IgD-negative memory B cell (primary cell): ENCODE data around the gene C3orf20. TPM values are rescaled to one million over a fixed set of nuclear protein-coding genes. Genes with fewer than 3 reads are reported as not detected.

Experiments
- H3K27ac Mint-ChIP-seq, 3 donors: one replicate each; pipeline ENCODE4 v1.8.0; 2020 to 2022; ENCODE audit warnings: mild to moderate bottlenecking in 3 of 3, mixed read lengths in 3 of 3, moderate library complexity in 1 of 3
- H3K27me3 Mint-ChIP-seq: one replicate; pipeline ENCODE4 v1.8.0; 2021; ENCODE audit warnings: mixed read lengths
- H3K36me3 Mint-ChIP-seq: one replicate; pipeline ENCODE4 v1.8.0; 2020; ENCODE audit warnings: mild to moderate bottlenecking, mixed read lengths
- H3K4me1 Mint-ChIP-seq, 3 donors: one replicate each; pipeline ENCODE4 v1.8.0; 2020 to 2022; ENCODE audit warnings: mixed read lengths in 3 of 3, mild to moderate bottlenecking in 1 of 3
- H3K4me3 Mint-ChIP-seq, 4 donors: one replicate each; pipeline ENCODE4 v1.8.0; 2020 to 2022; ENCODE audit warnings: mild to moderate bottlenecking in 4 of 4, mixed read lengths in 4 of 4, moderate library complexity in 3 of 4
- H3K9me3 Mint-ChIP-seq, 3 donors: one replicate each; pipeline ENCODE4 v1.8.0; 2020 to 2021; ENCODE audit warnings: mixed read lengths in 3 of 3, mild to moderate bottlenecking in 1 of 3
- polyA plus RNA-seq: library from polyadenylated mRNA; unstranded; fragments of 300-500 nt; fragmentation: Illumina TruSeq; gene quantifications from one replicate; pipeline ENCODE4 v1.2.3, GENCODE V29; 2021

C3orf20 gene
- polyA plus RNA-seq, 1 donor from 2014 or later, result not detected

DNA sequence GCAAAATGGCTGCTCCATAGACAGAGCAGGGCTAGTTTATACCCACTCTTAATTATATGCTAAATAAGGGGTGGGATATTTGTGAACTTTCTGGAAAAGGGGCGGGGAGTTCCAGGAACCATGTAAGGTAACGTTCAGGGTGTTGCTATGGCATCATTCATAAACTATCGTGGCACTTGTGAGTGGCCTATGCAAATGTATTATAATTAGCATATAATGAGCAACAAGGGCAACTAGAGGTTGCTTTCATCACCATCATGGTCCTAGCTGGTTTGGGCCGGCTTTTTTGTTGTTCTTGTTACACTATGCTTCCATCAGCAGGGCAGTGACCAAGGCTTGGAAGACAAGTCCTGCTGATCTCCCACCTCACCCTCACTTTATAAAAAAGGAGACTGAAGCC lies 100.6 kb downstream of the C3orf20 start:
- Mint-ChIP-seq H3K36me3 (no peaks in the 10 kb centered on the region), H3K4me3 (no peak overlapping the region), H3K27ac (peak overlapping the region in 1 of 3 donors; percentile 13), H3K9me3 (peaks cover 0 to 8% (median 7%) of the 10 kb centered on the region in 3 donors), H3K4me1 (no peaks in the 10 kb centered on the region), H3K27me3 (peaks cover 3% of the 10 kb centered on the region)

DNA sequence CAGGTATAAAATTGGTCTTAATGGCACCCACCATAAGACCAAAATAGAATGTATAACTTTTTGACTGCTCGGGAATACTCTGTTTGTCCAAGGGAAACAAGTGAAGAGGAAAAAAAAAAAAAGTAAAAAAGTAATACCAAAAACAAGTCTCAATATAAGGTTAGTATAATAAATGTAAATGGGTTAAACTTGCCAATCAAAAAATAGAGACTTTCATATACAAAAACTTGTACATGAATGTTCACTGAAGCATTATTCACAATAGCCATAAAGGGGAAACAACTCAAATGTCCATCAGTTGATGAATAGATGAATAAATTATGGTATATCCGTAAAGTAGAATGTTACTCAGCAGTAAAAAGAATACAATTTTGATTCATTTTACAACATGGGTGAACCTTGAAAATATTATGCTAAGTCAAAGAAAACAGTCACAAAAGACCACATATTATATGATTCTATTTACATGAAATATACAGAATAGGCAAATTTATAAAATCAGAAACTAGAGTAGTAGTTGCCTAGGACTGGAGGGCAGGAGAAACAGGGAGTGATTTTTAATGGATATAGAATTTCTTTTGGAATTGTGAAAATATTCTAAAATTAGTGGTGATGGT lies 104.2 kb downstream of the C3orf20 start:
- Mint-ChIP-seq H3K4me1 (no peaks in the 10 kb centered on the region), H3K27ac (no peak overlapping the region), H3K27me3 (peaks cover 3% of the 10 kb centered on the region), H3K4me3 (no peak overlapping the region), H3K9me3 (peaks cover 0 to 10% (median 7%) of the 10 kb centered on the region in 3 donors), H3K36me3 (no peaks in the 10 kb centered on the region)

DNA sequence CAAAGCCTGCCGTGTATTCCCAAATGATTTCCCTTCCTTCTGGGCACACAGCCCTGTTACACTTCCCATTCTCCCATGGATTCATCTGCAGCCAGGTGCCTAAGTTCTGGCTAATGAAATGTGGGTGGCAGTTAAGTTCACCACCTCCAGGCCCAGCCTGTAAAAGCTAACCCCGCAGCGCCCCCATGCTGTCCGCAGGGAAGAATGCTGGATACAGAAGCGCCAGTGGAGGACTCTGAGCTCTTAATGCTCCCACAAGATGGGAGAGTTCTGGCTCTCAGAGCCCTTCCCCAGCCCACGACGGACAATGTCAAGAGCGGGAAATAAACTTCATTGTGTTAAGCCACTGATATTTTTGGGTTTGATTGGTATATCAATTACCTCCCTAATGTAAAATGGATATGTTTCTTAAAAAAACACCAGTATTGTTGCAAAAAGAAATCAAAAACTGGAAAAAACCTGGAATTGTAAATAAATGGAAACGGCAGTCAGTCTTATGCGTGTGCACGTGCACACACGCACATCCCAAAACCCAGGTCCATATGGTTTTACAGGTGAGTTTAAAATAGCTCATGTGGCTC lies 106.1 kb downstream of the C3orf20 start:
- Mint-ChIP-seq H3K9me3 (peaks cover 0 to 12% (median 7%) of the 10 kb centered on the region in 3 donors), H3K27ac (no peak overlapping the region), H3K27me3 (peaks cover 1% of the 10 kb centered on the region), H3K36me3 (no peaks in the 10 kb centered on the region), H3K4me1 (no peaks in the 10 kb centered on the region), H3K4me3 (no peak overlapping the region)

DNA sequence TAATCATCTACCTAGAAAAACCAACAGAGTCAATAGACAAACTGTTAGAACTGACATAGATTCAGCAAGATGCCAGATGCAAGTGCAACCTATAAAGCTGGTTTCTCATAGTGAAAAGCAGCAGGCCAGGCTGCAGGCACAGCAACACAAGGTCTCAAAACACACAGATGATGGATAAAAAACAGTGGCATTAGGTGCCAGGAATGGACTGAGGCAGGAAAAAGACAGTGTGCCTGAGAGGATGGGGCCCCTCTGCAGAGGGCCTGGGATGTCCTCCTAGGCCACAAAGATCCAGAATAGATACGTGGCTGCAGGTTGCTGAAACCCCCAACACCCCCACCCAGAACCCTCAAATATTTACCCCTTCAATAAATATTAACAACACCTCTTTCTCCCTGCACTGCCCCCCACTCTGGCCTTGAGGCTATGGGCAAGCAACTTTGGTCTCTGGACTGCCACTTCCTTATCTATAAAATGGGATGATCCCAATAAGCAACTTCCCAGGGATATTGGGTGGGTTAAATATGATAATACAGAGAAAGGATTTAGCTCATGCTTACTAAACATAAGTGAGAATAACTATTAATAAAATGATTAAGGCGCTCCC lies 108.6 kb downstream of the C3orf20 start:
- Mint-ChIP-seq H3K36me3 (peaks cover 3% of the 10 kb centered on the region), H3K27me3 (peaks cover 6% of the 10 kb centered on the region), H3K4me3 (no peak overlapping the region), H3K9me3 (peaks cover 1 to 12% (median 9%) of the 10 kb centered on the region in 3 donors), H3K4me1 (no peaks in the 10 kb centered on the region), H3K27ac (no peak overlapping the region)

DNA sequence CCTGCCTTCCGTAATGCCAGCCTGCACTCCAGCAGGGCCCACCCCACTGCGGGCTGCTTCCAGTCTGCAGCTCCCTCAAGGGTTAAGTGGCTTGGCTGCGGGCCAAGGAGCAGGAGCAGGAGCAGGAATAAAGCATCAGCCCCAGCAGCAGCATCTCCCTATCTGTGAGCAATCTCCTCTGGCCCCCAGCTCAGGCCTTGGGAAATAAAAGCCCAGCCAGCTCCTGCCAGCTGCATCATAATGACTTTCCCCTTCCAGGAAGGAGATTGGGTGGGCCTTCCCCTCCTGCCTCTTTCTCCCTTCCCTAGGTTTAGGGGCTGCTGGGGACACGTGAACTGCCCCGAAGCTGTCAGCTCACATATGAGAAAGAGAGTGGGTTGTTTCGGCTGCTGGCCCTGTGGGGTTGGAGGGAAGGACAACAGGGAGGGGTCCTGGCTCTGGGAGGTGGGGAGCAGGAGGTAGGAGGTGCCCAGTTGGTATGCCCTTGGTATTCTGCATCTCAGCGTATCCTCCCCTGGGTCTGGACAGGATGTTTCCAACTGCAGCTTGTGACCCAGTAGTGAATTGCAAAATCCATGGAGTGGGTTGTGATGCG lies 109.2 kb downstream of the C3orf20 start:
- no peak overlapping the region for H3K27ac Mint-ChIP-seq
- peaks cover 3% of the 10 kb centered on the region for H3K36me3 Mint-ChIP-seq
- H3K27me3 Mint-ChIP-seq, result peaks cover 6% of the 10 kb centered on the region
- peaks cover 1 to 7% (median 3%) of the 10 kb centered on the region in 3 donors for H3K9me3 Mint-ChIP-seq
- no peak overlapping the region for H3K4me3 Mint-ChIP-seq
- no peaks in the 10 kb centered on the region for H3K4me1 Mint-ChIP-seq

DNA sequence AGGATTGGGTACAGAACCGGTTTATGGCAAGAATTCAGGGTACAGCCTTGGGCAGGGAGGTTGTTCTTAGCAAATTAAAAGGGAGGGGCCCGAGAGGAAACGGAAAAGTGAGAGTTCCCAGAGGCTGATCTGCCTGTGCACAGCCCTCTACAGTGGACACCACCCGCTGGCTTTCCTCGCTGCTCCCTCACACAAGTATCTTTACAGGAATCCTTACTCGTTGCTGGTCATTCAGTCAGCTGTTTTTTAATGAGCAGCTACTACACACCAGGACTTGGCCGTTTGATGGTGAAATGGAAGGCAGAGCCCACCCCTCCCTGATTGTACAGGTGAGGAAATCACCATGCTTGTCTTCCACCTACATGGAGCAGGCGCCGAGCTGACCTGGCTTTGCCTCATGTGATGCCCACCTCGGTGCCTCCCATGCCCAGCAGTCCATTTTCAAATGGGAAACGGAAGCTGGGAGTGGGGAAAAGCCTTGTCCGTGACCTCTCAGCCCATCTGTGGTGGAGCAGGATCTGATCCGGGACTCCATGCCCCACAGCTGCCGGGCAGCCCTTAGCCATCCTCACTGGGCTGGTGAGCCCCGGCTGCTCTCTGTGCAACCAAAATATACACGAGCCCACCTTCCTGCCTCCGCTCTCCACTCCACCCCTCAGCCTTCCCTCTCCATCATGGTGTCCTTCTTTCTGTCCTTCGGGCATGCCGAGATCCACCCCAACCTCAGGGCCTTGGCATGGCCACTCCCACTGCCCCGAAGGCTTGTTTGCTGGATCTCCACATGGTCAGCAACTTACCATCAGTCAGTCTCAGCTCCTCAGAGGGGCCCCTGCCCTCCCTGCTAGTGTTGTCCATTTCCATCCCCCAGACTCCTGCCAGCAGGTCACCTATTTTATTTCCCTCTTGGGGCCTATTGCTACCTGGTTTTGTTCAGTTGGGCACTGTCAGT lies 110.5 kb downstream of the C3orf20 start:
- Mint-ChIP-seq H3K4me1 (no peaks in the 10 kb centered on the region), H3K27me3 (peaks cover 8% of the 10 kb centered on the region), H3K27ac (no peak overlapping the region), H3K9me3 (peaks cover 1 to 5% (median 3%) of the 10 kb centered on the region in 3 donors), H3K36me3 (peaks cover 3% of the 10 kb centered on the region), H3K4me3 (no peak overlapping the region)

DNA sequence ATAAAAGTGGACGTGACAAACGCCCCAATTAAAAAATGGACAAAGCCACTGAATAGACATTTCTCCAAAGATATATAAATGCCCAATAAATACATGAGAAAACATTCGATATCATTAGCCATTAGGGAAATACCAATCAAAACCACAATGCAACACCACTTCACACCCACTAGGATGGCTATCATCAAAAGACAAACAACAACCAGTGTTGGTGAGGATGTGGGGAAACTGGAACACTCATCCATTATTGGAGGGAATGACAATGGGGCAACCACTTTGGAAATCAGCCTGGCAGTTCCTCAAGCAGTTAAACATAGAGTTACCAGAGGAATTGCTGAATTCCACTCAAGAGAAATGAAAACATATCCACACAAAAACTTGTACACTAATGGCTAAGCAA lies 111.4 kb downstream of the C3orf20 start:
- no peak overlapping the region for H3K4me3 Mint-ChIP-seq
- H3K36me3 Mint-ChIP-seq, result peaks cover 3% of the 10 kb centered on the region
- no peaks in the 10 kb centered on the region for H3K4me1 Mint-ChIP-seq
- no peak overlapping the region for H3K27ac Mint-ChIP-seq
- peaks cover 17% of the 10 kb centered on the region for H3K27me3 Mint-ChIP-seq
- H3K9me3 Mint-ChIP-seq, result peaks cover 1 to 3% (median 3%) of the 10 kb centered on the region in 3 donors

DNA sequence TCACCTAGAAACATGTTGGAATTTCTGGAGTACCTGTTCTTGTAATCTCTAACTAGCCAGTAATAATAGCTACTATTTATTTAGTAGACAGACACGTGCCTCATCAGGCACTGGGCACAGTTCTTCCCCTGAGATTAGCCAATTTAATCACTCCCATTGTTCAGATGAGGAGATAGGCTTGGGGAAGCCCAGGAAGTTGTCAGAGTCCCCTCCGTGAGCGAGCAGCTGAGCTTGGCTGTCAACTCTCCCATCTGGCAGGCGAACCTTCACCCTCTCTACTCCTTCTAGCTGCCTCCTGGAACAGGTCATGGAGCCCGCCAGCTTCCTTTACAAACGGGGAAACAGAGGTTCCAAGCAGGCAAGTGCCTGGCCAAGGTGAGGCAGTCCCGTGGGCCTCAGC lies 112.7 kb downstream of the C3orf20 start:
- Mint-ChIP-seq H3K9me3 (peaks cover 1 to 3% (median 3%) of the 10 kb centered on the region in 3 donors), H3K27ac (peak overlapping the region in 1 of 3 donors; percentile 77), H3K4me3 (no peak overlapping the region), H3K4me1 (no peaks in the 10 kb centered on the region), H3K27me3 (peaks cover 19% of the 10 kb centered on the region), H3K36me3 (peaks cover 3% of the 10 kb centered on the region)

DNA sequence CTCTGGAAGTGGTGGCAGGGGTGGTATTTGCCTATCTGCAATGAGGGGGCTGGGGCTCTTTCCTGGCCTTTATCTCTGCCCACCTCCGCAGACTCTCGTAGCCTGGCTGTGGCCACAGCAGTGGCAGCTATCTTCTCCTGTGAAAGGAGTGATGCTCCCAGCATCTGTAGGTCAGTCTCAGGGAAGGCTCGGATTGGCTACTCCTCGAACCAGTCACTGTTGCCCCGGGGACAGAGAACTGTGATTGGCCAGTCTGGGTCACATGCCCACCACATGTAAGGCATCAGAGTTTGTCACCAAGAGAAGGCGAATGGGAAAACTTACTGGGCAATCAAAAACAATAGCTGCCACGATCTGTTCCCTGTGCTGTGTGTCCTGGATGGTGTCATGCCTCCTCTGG lies 113.7 kb downstream of the C3orf20 start:
- Mint-ChIP-seq H3K4me1 (no peaks in the 10 kb centered on the region), H3K36me3 (peaks cover 3% of the 10 kb centered on the region), H3K9me3 (peaks cover 1 to 3% (median 3%) of the 10 kb centered on the region in 3 donors), H3K27ac (no peak overlapping the region), H3K27me3 (peaks cover 20% of the 10 kb centered on the region), H3K4me3 (no peak overlapping the region)

DNA sequence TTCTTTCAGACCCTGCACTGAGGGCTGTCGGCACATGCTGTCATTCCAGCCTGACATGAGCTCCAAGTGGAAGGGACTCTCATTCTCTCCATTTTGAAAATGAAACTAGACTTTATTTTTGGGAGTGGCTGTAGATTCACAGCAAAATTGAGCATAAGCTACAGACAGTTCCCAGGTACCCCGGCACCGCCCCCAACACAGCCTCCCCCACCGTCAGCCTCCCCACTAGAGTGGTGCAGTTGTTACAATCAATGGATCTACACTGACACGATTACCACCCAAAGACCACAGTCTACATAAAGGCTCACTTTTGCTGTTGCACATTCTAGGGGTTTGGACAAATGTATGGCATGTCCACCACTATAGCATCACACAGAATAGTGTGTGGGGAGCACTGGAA lies 114.3 kb downstream of the C3orf20 start:
- H3K9me3 Mint-ChIP-seq, result peaks cover 1 to 3% (median 3%) of the 10 kb centered on the region in 3 donors
- H3K27ac Mint-ChIP-seq, result no peak overlapping the region
- no peaks in the 10 kb centered on the region for H3K4me1 Mint-ChIP-seq
- H3K36me3 Mint-ChIP-seq, result peaks cover 3% of the 10 kb centered on the region
- peaks cover 23% of the 10 kb centered on the region for H3K27me3 Mint-ChIP-seq
- H3K4me3 Mint-ChIP-seq, result no peak overlapping the region

DNA sequence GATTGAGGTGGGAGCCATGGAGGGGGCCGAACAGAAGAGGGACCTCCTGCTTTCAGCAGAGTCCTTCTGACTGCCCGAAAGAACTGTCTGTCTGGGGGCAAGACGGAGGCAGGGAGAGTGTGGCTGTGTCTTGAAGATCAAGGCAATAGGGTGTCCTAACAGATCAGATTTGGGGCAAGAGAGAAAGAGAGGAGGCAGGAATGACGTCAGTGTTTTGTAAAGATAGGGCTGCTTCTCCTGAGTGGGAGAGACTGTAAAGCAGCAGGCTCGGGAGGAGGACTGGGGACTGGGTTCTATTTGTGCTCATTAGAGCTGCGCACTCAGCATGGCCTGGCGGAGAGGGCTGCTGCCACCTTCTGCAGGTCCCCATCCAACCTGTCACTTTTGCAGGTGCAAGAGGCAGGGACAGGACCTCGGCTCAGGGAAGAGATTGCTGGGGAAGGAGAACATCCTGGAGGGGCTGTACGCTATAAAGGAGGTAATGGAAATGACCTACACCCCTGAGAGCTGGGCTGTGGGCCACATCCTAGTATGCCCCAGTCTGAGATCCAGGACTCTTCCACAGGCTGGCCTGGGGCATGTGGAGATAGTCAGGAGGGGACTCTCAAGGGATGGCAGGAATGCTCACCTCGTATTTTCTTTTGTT lies 114.8 kb downstream of the C3orf20 start:
- Mint-ChIP-seq H3K27me3 (peaks cover 23% of the 10 kb centered on the region), H3K9me3 (peaks cover 1 to 3% (median 3%) of the 10 kb centered on the region in 3 donors), H3K36me3 (peaks cover 3% of the 10 kb centered on the region), H3K4me1 (no peaks in the 10 kb centered on the region), H3K27ac (no peak overlapping the region), H3K4me3 (no peak overlapping the region)

DNA sequence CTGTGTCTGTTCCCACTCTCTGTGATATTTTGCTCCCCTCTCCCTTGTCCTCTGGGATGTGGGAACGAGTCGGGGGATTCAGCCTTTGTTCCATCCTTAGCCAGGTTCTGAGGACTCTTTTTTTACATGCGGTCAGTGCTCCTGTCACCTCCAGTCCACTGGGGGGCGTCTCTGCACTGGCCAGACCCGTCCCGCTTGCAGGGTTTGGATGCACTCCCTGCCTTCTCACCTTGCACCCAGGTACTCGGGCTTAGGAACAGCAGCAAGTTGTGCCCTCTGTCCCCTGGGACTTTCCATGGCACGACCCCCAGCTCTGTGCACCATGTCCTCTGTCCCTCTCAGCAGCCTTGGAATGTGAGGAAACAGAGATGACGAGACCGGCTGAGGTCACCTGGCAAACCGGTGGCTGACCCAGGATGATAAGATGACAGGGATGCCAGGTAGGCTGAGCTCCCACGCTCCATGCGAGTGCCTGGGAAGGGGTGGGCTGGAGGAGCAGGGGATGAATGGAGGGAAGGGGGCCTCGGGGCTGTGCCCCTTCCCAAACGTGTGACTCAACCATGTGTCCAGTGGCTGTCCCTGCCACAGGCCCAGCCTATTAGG lies 116.5 kb downstream of the C3orf20 start:
- Mint-ChIP-seq H3K27ac (no peak overlapping the region), H3K9me3 (peaks cover 0 to 2% (median 1%) of the 10 kb centered on the region in 3 donors), H3K4me3 (no peak overlapping the region), H3K36me3 (peaks cover 2% of the 10 kb centered on the region), H3K4me1 (no peaks in the 10 kb centered on the region), H3K27me3 (peaks cover 23% of the 10 kb centered on the region)

DNA sequence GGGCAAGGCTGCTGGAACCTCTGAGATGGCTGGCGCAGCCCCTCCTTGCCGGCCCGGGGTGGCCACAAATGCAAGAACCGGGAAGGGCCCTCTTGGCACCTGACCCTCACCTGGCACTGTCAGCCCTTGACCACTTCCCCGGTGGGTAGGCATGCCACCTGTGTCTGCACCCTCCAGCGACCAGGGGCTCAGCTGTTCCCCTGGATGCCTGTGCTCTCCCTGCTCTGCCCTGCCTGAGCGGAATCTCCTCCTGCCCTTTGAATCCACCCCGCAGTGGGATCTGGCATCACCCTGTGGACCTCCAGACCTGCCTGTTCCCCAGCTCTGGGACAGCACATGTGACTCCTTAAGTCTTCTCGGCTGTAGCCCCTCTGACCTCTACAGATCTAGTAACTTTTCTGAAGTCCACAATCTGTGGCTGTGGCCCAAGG lies 117.8 kb downstream of the C3orf20 start:
- no peak overlapping the region for H3K27ac Mint-ChIP-seq
- H3K9me3 Mint-ChIP-seq, result no peaks in the 10 kb centered on the region
- peaks cover 20% of the 10 kb centered on the region for H3K27me3 Mint-ChIP-seq
- no peak overlapping the region for H3K4me3 Mint-ChIP-seq
- no peaks in the 10 kb centered on the region for H3K36me3 Mint-ChIP-seq
- no peaks in the 10 kb centered on the region for H3K4me1 Mint-ChIP-seq
